ENCODE data around the gene ZNF831.

ZNF831 gene

DNA sequence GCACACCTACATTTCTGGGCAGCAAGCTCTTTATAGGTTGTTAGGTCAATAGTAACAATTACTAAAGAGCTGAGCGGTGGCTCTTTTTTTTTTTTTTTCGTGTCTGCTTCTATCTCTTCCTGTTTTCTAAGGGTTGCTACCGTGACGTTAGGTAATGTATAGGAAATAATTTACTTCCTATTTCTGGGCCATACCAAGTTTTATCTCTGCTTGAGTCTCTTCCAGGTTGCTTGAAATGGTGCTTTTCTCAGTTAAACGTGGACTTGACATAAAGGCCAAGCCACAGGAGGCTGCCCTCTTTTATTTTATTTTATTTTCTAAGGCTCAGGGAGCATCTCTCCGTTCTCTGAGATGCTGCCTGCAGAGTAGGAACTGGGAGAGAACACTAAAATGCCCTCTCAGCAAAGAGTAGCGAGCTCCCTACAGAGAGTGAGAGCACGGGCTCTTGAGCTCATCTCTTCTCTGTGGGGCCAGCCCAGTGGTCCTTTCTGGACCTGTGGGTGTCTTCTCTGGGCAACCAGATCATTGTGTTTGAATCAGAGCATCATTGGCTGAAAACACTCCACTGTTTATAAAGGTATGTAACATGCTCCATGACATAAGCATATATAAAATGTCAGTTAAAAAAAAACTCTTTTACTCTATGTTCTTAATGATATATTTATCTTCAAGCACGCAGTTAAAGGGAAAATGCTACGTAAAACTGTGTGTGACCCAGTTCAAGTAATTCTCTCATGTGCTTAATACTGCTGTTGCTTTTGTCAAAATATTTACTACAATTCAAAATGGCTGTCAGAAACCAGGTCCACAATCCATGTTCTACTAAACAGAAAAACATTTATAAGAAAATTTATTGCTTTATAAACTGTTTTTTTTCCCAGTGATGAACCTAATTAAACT lies at the start of gene ZNF831:
Gene ZNF831 (plus strand): TSS at position 191 of the 900 bp plus-strand sequence. CDS start 27,199 bp downstream, outside the sequence.
- no peak for DNase-seq (ENCODE audit: low read depth)

GRCh38 chr20:59117526-59117925 lies 46.1 kb upstream of the ZNF831 start:
- DNase-seq (ENCODE audit: low read depth) = no peak

GRCh38 chr20:59118855-59119254 lies 44.8 kb upstream of the ZNF831 start:
- no peak for DNase-seq (ENCODE audit: low read depth)

DNA sequence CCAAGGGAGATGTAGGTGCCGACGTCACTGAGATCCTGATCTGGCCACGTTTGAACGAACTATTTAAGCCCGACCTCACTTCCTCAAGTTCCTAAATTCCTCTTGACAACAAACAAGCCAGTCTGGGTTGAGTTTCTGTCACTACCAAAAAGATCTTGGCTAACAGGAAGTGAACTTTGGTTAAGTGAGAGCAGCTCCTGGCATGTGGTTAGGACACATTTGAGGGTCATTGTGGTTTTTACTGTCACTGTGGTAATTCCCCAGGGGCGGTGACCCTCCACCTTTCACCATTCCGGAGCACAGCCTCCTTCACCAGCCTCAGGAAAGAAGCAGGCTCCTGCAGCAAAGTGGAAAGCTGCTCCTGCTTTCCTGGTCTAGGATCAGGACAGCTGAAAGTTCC lies 43.1 kb upstream of the ZNF831 start:
- DNase-seq (ENCODE audit: low read depth) = no peak

DNA sequence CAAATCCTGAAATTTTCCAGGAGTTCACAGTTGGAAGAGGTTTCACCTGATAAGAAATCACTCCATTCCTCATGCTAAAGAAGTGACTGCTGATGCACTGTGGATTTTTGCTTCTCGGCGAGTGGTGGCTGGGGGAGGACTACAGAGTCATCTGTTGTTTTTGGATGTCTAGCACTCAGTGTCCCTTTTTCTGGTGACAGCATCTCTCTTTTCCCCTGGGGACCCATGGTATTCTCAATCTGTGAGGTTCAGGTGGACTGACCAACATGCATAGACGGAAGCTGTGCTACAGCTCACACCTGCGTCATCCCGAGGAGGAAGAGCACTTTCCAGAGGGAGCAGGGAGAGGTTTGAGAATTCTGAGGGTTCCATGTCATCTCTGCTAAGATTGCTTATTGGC lies 42.7 kb upstream of the ZNF831 start:
- DNase-seq (ENCODE audit: low read depth) = no peak

DNA sequence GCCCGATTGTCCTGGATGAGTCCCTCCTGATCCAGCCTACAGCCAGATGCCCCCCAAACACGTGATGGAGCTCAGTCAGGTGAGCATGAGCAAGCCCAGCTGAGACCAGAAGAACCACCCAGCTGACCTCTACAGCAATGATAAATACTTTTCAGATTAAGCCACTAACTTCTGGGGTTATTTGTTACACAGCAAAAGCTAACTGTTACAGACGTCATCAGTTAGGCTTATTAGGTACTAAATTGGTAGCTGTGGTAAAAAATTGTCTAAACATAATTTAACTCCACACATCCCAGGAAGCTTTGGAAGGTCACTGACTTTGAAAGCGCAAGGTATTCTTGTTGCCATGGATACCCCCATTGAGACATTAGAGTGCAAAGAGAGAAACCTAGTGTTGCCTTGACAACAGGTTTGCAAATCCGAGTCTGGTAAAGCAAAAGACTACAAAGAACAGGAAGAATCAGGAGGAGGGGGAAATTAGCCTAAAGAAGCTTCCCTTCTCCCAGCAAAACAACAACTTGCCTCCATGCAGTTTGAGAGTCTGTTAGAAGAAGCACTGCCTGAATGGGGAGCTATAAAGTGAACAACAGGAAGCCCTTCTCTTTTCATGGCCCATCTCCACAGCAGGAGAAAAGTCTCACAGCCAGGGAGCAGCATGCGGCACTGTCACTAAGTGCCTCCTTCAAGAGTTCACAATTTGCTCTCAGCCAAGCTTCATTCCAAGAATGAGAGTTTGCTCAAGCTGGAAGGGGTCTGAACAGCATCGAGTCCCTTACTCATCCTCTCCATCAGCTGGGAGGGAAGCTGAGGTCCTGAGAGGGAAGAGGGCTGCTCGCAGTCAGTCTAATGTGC lies 41.7 kb upstream of the ZNF831 start:
- DNase-seq (ENCODE audit: low read depth) = no peak

DNA sequence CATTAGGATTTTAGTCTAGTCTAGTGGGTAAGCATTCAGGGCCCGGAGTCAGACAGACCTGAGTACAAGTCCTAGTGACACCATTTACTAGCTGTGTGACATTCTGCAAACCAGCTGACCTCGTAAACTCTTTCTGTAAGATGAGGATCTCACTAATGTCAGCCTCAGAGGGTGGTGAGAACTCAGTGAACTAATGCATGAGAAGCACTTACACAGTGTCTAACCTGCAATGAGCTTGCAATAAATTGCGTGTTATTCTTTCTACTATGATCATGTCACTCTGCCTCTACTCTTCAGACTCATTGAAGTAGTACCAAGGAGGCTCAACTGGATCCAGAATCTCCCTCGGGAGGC lies 41.1 kb upstream of the ZNF831 start:
- no peak for DNase-seq (ENCODE audit: low read depth)

- DNase-seq (ENCODE audit: low read depth) = peak; percentile 27
Observed at GRCh38 chr20:59123011-59123677, 40.5 kb upstream of the ZNF831 start.

DNA sequence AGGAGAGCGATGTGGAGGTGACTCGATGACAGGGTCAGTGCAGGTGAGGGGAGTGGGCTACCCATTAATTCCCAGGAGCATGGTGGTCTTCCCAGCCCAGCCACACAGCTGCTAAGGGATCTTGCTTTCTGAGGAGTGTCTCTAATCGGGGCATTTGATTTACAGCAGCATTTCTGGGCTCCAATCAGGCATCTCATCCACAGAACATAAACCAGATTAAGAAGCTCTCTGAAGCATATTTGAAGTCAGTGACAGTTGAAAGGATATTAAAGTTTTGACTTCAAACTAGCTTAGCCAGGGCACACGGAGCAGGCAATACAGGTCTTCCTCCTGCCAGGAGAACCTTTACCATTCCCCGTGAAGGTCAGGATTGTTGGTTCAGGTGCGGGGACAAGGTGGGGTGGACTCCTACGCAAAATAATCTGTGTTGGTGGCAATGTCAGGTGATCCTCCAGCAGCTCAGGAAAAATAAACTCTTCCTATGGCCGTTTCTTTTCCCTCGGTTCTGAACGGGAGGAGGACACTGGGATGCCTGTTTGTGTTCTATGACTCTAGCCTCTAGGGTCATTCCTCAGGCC lies 39.9 kb upstream of the ZNF831 start:
- DNase-seq (ENCODE audit: low read depth) = no peak

GRCh38 chr20:59124296-59125029 lies 39.2 kb upstream of the ZNF831 start:
- DNase-seq (ENCODE audit: low read depth) = no peak

GRCh38 chr20:59125332-59125731 lies 38.3 kb upstream of the ZNF831 start:
- no peak for DNase-seq (ENCODE audit: low read depth)

GRCh38 chr20:59125836-59126235 lies 37.8 kb upstream of the ZNF831 start:
- no peak for DNase-seq (ENCODE audit: low read depth)

GRCh38 chr20:59127839-59128238 lies 35.8 kb upstream of the ZNF831 start:
- DNase-seq (ENCODE audit: low read depth) = no peak

DNA sequence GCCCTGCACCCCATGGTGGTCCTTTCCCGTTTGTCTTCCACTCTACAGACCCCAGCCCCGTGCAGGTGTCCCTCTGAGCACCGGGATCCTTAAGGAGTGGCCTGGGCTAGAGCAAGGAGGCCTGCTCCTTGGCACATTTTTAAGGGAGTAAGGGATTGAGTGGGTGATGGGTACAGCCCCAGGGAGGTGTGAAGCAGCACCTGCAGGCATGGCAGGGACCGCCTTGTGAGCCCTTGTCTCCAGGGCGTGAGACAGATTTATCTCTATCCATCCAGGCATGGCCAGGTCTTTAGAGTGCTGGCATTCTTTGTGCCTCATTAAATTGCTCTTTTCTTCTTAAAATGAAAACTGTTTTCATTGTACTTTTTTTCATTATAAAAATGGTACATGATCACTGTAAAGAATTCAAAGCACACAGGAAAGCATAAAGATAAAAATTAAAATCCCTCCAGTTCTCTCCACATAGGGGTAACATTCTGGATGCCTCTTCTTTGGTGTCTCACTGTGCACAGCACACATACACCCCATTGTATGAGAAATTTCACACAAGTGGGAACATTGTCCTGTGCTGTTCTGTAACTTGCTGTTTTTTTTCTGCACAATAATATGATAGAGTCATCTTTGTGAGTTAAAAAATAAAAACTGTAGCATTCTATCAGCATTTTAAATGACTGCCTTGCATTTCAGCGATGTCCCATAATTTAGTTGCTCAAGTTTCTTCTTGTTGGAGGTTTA lies 31.9 kb upstream of the ZNF831 start:
- no peak for DNase-seq (ENCODE audit: low read depth)

DNA sequence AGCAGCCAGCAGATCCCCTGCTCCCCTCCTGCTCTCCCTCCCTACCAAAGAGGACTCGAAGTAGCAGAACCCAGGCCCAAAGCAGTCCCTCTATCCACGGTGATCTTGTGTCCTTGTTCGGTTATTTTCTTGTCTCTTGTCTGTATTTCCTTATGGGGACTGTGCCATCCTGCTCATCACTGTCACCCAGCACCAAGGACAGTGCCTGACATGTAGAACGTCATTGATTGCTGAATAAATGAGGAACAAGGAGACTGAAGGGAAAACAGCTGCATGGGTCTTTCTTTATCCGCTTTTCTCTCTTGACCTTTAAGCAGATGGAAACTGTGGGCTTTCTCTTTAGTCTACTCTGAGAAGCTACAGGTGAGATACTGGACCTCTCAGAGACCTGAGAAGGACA lies 29.4 kb upstream of the ZNF831 start:
- DNase-seq (ENCODE audit: low read depth) = no peak

GRCh38 chr20:59135093-59135492 lies 28.5 kb upstream of the ZNF831 start:
- no peak for DNase-seq (ENCODE audit: low read depth)

DNA sequence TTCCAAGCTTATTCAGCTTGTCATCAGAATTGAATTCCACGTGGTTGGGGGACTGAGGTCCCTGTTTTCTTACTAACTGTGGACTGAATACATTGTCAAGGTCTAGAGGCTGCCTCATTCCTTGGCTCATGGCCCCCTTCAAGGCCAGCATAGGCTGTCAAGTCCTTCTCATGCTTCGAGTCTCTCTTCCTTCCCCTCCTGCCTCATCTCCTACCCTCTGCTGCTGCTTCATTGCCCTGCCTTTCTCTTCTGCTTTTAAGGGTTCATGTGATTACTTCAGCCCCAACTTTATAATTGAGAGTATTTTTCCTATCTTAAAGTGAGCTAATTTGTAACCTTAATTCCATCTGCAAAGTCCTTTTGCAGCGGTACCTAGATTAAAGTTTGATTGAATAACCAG lies 27.6 kb upstream of the ZNF831 start:
- DNase-seq (ENCODE audit: low read depth) = no peak

DNA sequence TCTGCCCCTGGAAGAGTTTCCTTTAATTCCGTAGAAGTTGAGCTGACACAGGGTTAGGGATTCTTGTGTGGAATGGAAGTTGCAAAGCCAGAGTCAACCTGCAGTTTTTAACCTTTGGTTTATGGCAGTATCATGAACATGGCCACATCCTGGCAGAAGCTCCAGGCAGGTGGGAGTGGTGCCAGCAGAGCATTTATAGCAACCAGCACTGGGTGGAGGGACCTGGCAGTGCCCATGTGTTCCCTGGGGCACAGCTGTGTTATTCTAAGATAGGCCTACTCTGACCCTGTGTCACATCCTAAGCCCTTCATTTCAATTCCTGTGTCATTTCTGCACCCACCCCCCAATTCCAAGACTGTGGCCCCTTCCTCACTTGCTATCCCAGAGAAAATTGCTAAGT lies 26.1 kb upstream of the ZNF831 start:
- DNase-seq (ENCODE audit: low read depth) = no peak

- no peak for DNase-seq (ENCODE audit: low read depth)
Observed at GRCh38 chr20:59138114-59138748, 25.4 kb upstream of the ZNF831 start.

GRCh38 chr20:59139998-59140397 lies 23.6 kb upstream of the ZNF831 start:
- no peak for DNase-seq (ENCODE audit: low read depth)

Measured in activated gamma-delta T cell treated with anti-CD3 and anti-CD28 coated beads, Interleukin-2, amount 50 U/mL, for 16 hours (primary cell).